ENCODE results near the gene PARM1. TPM values are rescaled to one million over a fixed set of nuclear protein-coding genes. Genes with fewer than 3 reads are reported as not detected.

Gene PARM1
- total and polyA plus RNA-seq, 2 experiments from 2014 or later, result 0.14 TPM; not detected in 1

DNA sequence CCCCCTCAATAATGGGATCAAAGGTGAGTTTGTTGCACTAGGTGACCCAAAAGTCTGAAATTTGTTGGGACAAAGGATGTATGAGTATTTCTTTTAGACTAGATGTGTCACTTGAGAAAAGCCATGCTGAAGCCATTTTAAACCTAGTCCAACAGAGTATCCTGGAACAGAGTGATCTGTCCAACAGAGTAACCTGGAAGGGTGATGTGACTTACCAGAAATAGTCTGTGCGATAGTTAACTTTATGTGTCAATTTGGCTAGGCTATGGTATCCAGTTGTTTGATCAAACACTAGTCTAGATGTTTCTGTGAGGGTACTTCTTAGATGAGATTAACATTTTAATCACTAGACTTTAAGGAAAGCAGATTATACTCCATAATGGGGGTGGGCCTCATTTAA lies 154.5 kb downstream of the PARM1 start:
- DNase-seq, result no peak
- 56 to 57% methylated on average over 1 of the region's 1 CpG for WGBS, 2 experiments (ENCODE audit: low coverage in 1 of 2, low lambda C conversion rate in 2 of 2, missing lambda C conversion rate in 2 of 2)
- no peaks in the 10 kb centered on the region for H3K9me2 ChIP-seq (ENCODE audit: insufficient read depth)
- no peaks in the 10 kb centered on the region for H3K79me2 ChIP-seq (ENCODE audit: insufficient read depth)
- no peaks in the 10 kb centered on the region for H3K36me3 ChIP-seq (ENCODE audit: low read depth)
- no peaks in the 10 kb centered on the region for H4K20me1 ChIP-seq (ENCODE audit: insufficient read depth)
- H3K4me1 ChIP-seq (ENCODE audit: insufficient read depth), result no peaks in the 10 kb centered on the region
- TF ChIP-seq EZH2phosphoT487 (IDR thresholded peaks at IDR 0.05; ENCODE audit: insufficient read depth, low read depth) (no peak), EZH2 (IDR thresholded peaks at IDR 0.05; ENCODE audit: insufficient read depth, poor library complexity, severe bottlenecking) (no peak)
- no peak overlapping the region for H3K4me3 ChIP-seq
- H3K27me3 ChIP-seq (replicated peaks; ENCODE audit: insufficient read depth), result no peaks in the 10 kb centered on the region
- H3F3A ChIP-seq (ENCODE audit: insufficient read depth), result no peaks in the 10 kb centered on the region
- H3K9me3 ChIP-seq (ENCODE audit: low read depth), result no peaks in the 10 kb centered on the region
- no peak overlapping the region for H3K27ac ChIP-seq
- H2AFZ ChIP-seq, result no peak overlapping the region
- no peak overlapping the region for H3K9ac ChIP-seq
- H3K4me2 ChIP-seq (ENCODE audit: unreplicated experiment), result no peak overlapping the region
- in situ Hi-C loops (cut with MboI), result no loop called here

GRCh38 chr4:75087865-75088264 lies 154.9 kb downstream of the PARM1 start:
- Histone ChIP-seq H3K9me2 (ENCODE audit: insufficient read depth) (no peaks in the 10 kb centered on the region), H3F3A (ENCODE audit: insufficient read depth) (no peaks in the 10 kb centered on the region), H3K9ac (no peak overlapping the region), H3K9me3 (ENCODE audit: low read depth) (no peaks in the 10 kb centered on the region), H3K27ac (no peak overlapping the region), H3K27me3 (replicated peaks; ENCODE audit: insufficient read depth) (no peaks in the 10 kb centered on the region), H4K20me1 (ENCODE audit: insufficient read depth) (no peaks in the 10 kb centered on the region), H2AFZ (no peak overlapping the region), H3K36me3 (ENCODE audit: low read depth) (no peaks in the 10 kb centered on the region), H3K79me2 (ENCODE audit: insufficient read depth) (no peaks in the 10 kb centered on the region), H3K4me2 (ENCODE audit: unreplicated experiment) (no peak overlapping the region), H3K4me1 (ENCODE audit: insufficient read depth) (no peaks in the 10 kb centered on the region), H3K4me3 (no peak overlapping the region)
- TF ChIP-seq EZH2phosphoT487 (IDR thresholded peaks at IDR 0.05; ENCODE audit: insufficient read depth, low read depth) (no peak), EZH2 (IDR thresholded peaks at IDR 0.05; ENCODE audit: insufficient read depth, poor library complexity, severe bottlenecking) (no peak)
- 24 to 26% methylated on average over 2 of the region's 2 CpGs for WGBS, 2 experiments (ENCODE audit: low coverage in 1 of 2, low lambda C conversion rate in 2 of 2, missing lambda C conversion rate in 2 of 2)
- in situ Hi-C loops (cut with MboI), result no loop called here
- no peak for DNase-seq

DNA sequence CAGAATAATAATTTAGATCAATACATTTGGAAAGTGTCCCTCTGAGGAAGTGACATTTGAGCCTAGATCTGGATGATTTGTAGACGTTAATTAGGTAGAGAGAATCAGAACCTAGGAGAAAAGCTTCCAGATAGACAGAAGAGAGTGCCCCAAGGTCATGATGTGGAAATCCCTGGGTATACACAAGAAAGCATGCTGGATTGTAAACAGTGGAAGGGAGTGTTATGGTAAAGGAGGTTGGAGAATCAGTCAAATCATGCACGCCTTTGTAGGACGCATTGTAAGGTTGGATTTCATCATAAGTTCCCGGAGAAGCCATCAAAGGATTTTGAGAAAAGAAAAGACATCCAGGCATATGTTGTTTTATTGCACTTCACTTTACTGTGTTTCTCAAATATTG lies 156.3 kb downstream of the PARM1 start:
- Histone ChIP-seq H3K4me1 (ENCODE audit: insufficient read depth) (no peaks in the 10 kb centered on the region), H3K27me3 (replicated peaks; ENCODE audit: insufficient read depth) (no peaks in the 10 kb centered on the region), H4K20me1 (ENCODE audit: insufficient read depth) (no peaks in the 10 kb centered on the region), H3K27ac (no peak overlapping the region), H2AFZ (no peak overlapping the region), H3K9me2 (ENCODE audit: insufficient read depth) (no peaks in the 10 kb centered on the region), H3K4me3 (no peak overlapping the region), H3F3A (ENCODE audit: insufficient read depth) (no peaks in the 10 kb centered on the region), H3K9ac (no peak overlapping the region), H3K9me3 (ENCODE audit: low read depth) (no peaks in the 10 kb centered on the region), H3K79me2 (ENCODE audit: insufficient read depth) (no peaks in the 10 kb centered on the region), H3K4me2 (ENCODE audit: unreplicated experiment) (no peak overlapping the region), H3K36me3 (ENCODE audit: low read depth) (no peaks in the 10 kb centered on the region)
- 24 to 30% methylated on average over 4 of the region's 4 CpGs for WGBS, 2 experiments (ENCODE audit: low coverage in 1 of 2, low lambda C conversion rate in 2 of 2, missing lambda C conversion rate in 2 of 2)
- no peak for DNase-seq
- TF ChIP-seq EZH2 (IDR thresholded peaks at IDR 0.05; ENCODE audit: insufficient read depth, poor library complexity, severe bottlenecking) (no peak), EZH2phosphoT487 (IDR thresholded peaks at IDR 0.05; ENCODE audit: insufficient read depth, low read depth) (no peak)
- in situ Hi-C loops (cut with MboI), result no loop called here

- Histone ChIP-seq H3K36me3 (ENCODE audit: low read depth) (no peaks in the 10 kb centered on the region), H3K4me3 (no peak overlapping the region), H3K79me2 (ENCODE audit: insufficient read depth) (no peaks in the 10 kb centered on the region), H3K4me1 (ENCODE audit: insufficient read depth) (no peaks in the 10 kb centered on the region), H4K20me1 (ENCODE audit: insufficient read depth) (no peaks in the 10 kb centered on the region), H2AFZ (no peak overlapping the region), H3K9me2 (ENCODE audit: insufficient read depth) (no peaks in the 10 kb centered on the region), H3K27ac (no peak overlapping the region), H3K9me3 (ENCODE audit: low read depth) (no peaks in the 10 kb centered on the region), H3K4me2 (ENCODE audit: unreplicated experiment) (no peak overlapping the region), H3K27me3 (replicated peaks; ENCODE audit: insufficient read depth) (no peaks in the 10 kb centered on the region), H3F3A (ENCODE audit: insufficient read depth) (no peaks in the 10 kb centered on the region), H3K9ac (no peak overlapping the region)
- 10 to 11% methylated on average over 3 of the region's 3 CpGs for WGBS, 2 experiments (ENCODE audit: low coverage in 1 of 2, low lambda C conversion rate in 2 of 2, missing lambda C conversion rate in 2 of 2)
- TF ChIP-seq EZH2 (IDR thresholded peaks at IDR 0.05; ENCODE audit: insufficient read depth, poor library complexity, severe bottlenecking) (no peak), EZH2phosphoT487 (IDR thresholded peaks at IDR 0.05; ENCODE audit: insufficient read depth, low read depth) (no peak)
- no peak for DNase-seq
- in situ Hi-C loops (cut with MboI), result no loop called here
These were observed 166.4 kb downstream of the PARM1 start for GRCh38 chr4:75099321-75099720.

Other genes starting within 250 kb of the PARM1 start
- gene BTC, start 138.6 kb upstream of the PARM1 start, total RNA-seq (2014; rRNA removed; shearing (Covaris generic)), result not detected in 2 replicates
- gene BTC, start 138.6 kb upstream of the PARM1 start, polyA plus RNA-seq (2016; fragmentation: Nextera tagmentation; extraction: Ambion mirVana), result not detected in 2 replicates